Measurements from ENCODE around the gene NBEA. TPM values are rescaled to one million over a fixed set of nuclear protein-coding genes. Genes with fewer than 3 reads are reported as not detected.

Gene NBEA
- total RNA-seq, 3 donors from 2014 or later (not counting 1 experiment from before 2014, with no cell fraction given), result 0.27 to 0.66 (median 0.33) TPM

DNA sequence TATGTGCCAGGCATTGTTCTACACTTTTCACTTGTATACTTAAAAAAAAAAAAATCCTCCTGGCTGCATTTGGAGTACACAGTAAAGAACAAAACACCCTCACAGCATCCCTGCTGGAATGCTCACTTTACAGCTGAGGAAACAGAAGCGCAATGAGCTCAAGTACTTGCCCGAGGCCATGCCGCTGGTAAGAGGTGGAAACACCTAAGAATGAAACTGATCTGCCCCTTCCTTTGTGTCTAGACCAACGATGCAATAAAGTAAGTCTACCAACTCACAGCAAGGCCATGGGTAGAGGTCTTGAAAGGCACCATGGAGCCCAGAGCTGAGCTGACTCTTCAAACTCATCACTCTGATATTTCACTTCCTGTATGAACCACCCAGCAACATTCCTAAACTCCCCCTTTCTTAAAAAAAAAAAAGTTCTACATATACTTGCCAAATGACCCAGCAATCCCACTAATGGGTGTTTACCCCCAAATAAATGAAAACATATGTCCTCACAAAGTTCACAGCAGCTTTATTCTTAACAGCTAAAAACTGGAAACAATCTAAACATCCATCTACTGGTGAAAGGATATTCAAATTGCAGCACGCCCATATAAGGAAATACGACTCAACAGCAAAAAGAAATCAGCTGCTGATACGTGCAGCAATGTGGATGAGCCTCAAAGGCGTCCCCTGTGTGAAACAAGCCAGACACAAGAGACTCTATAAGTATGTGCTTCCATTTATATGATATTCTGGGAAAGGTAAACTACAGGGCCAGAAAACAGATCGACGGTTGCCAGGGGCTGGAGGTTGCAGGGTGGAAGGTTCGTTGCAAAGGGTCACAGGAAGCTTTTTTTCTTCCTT, 771.1 kb downstream of the NBEA start:
- intact Hi-C loops (cut with micrococcal nuclease), result no loop called here
- H3K36me3 Mint-ChIP-seq, result no peaks in the 10 kb centered on the region
- DNase-seq (no peak), ATAC-seq (no peak)
- H3K27ac Mint-ChIP-seq, result no peak overlapping the region
- no peak overlapping the region for H3K4me3 Mint-ChIP-seq
- peaks cover 0 to 5% of the 10 kb centered on the region in 2 donors for H3K4me1 Mint-ChIP-seq
- Histone ChIP-seq H3K27ac (ENCODE audit: low read length) (no peak overlapping the region), H3K4me3 (ENCODE audit: low read length) (no peak overlapping the region), H3K27me3 (ENCODE audit: control insufficient read depth, insufficient read depth, low read length) (no peaks in the 10 kb centered on the region), H3K36me3 (ENCODE audit: control insufficient read depth, insufficient read depth, low read length) (no peaks in the 10 kb centered on the region), H3K4me1 (ENCODE audit: control insufficient read depth, insufficient read depth, low read length) (no peaks in the 10 kb centered on the region), H3K9me3 (ENCODE audit: control insufficient read depth, insufficient read depth, low read length) (no peaks in the 10 kb centered on the region)
- no peaks in the 10 kb centered on the region for H3K27me3 Mint-ChIP-seq (ENCODE audit: low read depth in 2 of 2)
- TF ChIP-seq, protein P1, sequence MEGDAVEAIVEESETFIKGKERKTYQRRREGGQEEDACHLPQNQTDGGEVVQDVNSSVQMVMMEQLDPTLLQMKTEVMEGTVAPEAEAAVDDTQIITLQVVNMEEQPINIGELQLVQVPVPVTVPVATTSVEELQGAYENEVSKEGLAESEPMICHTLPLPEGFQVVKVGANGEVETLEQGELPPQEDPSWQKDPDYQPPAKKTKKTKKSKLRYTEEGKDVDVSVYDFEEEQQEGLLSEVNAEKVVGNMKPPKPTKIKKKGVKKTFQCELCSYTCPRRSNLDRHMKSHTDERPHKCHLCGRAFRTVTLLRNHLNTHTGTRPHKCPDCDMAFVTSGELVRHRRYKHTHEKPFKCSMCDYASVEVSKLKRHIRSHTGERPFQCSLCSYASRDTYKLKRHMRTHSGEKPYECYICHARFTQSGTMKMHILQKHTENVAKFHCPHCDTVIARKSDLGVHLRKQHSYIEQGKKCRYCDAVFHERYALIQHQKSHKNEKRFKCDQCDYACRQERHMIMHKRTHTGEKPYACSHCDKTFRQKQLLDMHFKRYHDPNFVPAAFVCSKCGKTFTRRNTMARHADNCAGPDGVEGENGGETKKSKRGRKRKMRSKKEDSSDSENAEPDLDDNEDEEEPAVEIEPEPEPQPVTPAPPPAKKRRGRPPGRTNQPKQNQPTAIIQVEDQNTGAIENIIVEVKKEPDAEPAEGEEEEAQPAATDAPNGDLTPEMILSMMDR (IDR thresholded peaks at IDR 0.05), result no peak
- WGBS (ENCODE audit: insufficient coverage), result 81% methylated on average over 11 of the region's 11 CpGs
- peaks cover 0 to 2% of the 10 kb centered on the region in 2 donors for H3K9me3 Mint-ChIP-seq

- Histone ChIP-seq H3K9me3 (ENCODE audit: control insufficient read depth, insufficient read depth, low read length) (no peaks in the 10 kb centered on the region), H3K27me3 (ENCODE audit: control insufficient read depth, insufficient read depth, low read length) (no peaks in the 10 kb centered on the region), H3K4me1 (ENCODE audit: control insufficient read depth, insufficient read depth, low read length) (no peaks in the 10 kb centered on the region), H3K4me3 (ENCODE audit: low read length) (no peak overlapping the region), H3K27ac (ENCODE audit: low read length) (no peak overlapping the region), H3K36me3 (ENCODE audit: control insufficient read depth, insufficient read depth, low read length) (no peaks in the 10 kb centered on the region)
- intact Hi-C loops (cut with micrococcal nuclease), result no loop called here
- ATAC-seq, result no peak
- Mint-ChIP-seq H3K27ac (no peak overlapping the region), H3K27me3 (ENCODE audit: low read depth in 2 of 2) (no peaks in the 10 kb centered on the region), H3K4me1 (peaks cover 0 to 5% of the 10 kb centered on the region in 2 donors), H3K4me3 (no peak overlapping the region), H3K36me3 (no peaks in the 10 kb centered on the region), H3K9me3 (peaks cover 0 to 2% of the 10 kb centered on the region in 2 donors)
- TF ChIP-seq, protein P1 (IDR thresholded peaks at IDR 0.05), result no peak
- no peak for DNase-seq
- 86% methylated on average over 6 of the region's 6 CpGs for WGBS (ENCODE audit: insufficient coverage)
These were observed 772.1 kb downstream of the NBEA start for GRCh38 chr13:35714121-35714520.

DNA sequence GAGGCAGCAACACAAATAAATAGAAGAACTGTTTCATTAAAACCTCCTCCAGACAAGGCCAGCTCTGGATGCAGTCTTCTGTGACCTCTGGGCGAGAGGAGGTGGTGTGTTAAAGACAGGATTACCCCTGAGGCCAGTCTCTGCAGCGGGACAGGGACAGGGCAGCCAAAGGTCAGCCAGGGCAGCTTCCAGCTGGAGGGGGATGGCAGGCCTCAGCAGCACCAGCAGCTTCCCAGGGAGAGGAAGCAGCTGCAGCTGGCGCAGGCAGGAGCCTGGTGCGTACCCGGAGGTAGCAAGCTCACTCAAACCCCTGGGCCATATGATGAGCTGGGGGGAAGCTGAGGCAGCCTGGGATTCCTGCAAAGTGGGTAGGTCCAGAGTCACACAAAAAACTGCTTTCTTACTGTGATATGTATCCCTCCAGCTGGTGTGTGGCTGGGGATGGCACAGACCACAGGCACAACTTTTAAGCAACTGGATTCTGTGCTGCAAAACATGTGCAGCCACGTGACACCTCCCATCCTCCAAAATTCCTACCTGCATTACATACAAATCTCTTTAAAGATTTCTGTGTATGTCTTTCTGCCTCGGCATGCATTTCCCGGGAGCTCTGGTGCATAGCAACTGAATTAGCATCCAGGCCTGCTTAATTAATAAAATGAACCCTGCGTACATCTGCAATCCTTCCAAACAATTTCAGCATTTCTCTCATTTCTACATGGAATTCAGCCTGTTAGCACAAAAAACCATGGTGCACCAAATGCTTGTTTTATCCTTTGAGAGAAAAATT, 772.7 kb downstream of the NBEA start:
- DNase-seq (no peak), ATAC-seq (no peak)
- Mint-ChIP-seq H3K27me3 (ENCODE audit: low read depth in 2 of 2) (no peaks in the 10 kb centered on the region), H3K27ac (no peak overlapping the region), H3K4me3 (no peak overlapping the region), H3K9me3 (no peaks in the 10 kb centered on the region), H3K4me1 (peaks cover 0 to 2% of the 10 kb centered on the region in 2 donors), H3K36me3 (no peaks in the 10 kb centered on the region)
- Histone ChIP-seq H3K27ac (ENCODE audit: low read length) (no peak overlapping the region), H3K36me3 (ENCODE audit: control insufficient read depth, insufficient read depth, low read length) (no peaks in the 10 kb centered on the region), H3K4me1 (ENCODE audit: control insufficient read depth, insufficient read depth, low read length) (no peaks in the 10 kb centered on the region), H3K4me3 (ENCODE audit: low read length) (no peak overlapping the region), H3K9me3 (ENCODE audit: control insufficient read depth, insufficient read depth, low read length) (no peaks in the 10 kb centered on the region), H3K27me3 (ENCODE audit: control insufficient read depth, insufficient read depth, low read length) (no peaks in the 10 kb centered on the region)
- intact Hi-C loops (cut with micrococcal nuclease), result no loop called here
- 83% methylated on average over 9 of the region's 9 CpGs for WGBS (ENCODE audit: insufficient coverage)
- TF ChIP-seq, protein P1 (IDR thresholded peaks at IDR 0.05), result no peak

Data from natural killer cell (primary cell).